Skeletal muscle cell (primary cell): ENCODE measurements around the gene PYGO2.
"Not testable (repeated sequence)": the region's sequence is repeated elsewhere in the genome, so short reads cannot be mapped to it uniquely, and the experiment has no call there.

Source experiments
- DNase-seq: peaks from one replicate; pipeline ENCODE4 v3.0.0-alpha.2; 2010; ENCODE audit warnings: low read depth
- H3K4me3 ChIP-seq: 2 replicates; pipeline ENCODE4 v1.5.1; 2011; ENCODE audit warnings: low read depth, mild to moderate bottlenecking, control low read depth, low read length, moderate library complexity

PYGO2 gene

GRCh38 chr1:154926201-154926600, 35.4 kb downstream of the PYGO2 start:
- no peak for DNase-seq
- no peak overlapping the region for H3K4me3 ChIP-seq

DNA sequence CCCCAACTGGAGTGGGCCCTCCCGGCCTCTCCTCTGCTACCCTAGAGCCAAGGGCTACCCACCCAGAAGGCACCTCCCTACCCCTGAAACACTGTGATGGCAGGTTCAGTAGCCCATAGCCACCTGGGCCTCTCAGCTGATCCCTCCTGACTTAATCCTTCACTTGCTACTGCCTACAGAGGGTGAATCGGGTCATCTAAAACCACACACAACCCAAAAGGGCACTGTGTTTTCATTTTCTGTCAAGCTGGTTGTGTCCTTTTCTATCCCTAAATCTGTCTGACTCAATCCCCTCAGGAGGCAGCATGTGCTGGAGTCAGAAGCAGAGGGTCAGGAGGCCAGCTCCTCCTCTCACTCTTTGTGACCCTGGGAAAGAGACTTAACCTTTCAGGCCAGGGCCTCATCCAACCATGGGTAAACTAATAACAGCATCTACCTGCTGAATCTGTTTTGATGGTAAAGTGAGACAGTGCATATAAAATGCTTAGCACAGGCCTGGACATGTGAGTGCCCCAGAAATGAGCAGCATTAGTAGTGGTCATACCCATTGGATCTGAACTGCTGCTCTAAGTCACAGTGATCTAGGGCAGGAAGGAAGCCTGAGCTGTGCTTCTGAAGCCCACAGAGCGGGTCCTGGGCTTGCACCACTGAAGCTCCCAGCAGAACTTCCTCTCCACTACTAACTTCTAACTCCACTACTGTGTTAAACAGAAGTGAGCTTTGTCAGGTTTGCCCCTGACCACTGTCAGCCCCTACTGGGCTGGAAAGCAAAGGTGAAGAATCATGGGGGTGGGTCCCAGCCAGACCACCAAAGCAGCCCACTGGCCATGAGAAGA, 36.0 kb downstream of the PYGO2 start:
- no peak overlapping the region for H3K4me3 ChIP-seq
- DNase-seq: no peak

DNA sequence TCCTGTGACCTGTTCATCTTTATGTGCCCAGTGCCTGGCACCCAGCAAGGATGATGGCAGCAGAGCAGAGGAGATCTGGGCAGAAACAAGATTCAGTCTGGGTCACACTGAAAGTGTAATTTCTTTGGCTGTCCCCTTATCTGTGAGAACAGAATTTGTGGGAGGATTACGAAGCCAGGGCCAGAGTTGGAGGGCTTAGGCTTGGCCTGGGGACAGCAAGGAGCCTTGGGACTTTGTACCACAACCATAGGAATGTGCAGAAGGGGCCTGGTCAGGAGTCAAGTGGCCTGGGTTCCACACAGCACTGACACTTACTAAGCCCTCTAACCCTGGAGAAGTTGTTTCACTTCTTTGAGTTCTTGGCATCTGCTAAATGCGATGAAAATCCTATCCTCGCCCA, 37.9 kb downstream of the PYGO2 start:
- DNase-seq: no peak
- no peak overlapping the region for H3K4me3 ChIP-seq

GRCh38 chr1:154913273-154913672, 48.3 kb downstream of the PYGO2 start:
- DNase-seq: no peak
- no peak overlapping the region for H3K4me3 ChIP-seq

GRCh38 chr1:154912755-154913154, 48.8 kb downstream of the PYGO2 start:
- no peak overlapping the region for H3K4me3 ChIP-seq
- DNase-seq: no peak

DNA sequence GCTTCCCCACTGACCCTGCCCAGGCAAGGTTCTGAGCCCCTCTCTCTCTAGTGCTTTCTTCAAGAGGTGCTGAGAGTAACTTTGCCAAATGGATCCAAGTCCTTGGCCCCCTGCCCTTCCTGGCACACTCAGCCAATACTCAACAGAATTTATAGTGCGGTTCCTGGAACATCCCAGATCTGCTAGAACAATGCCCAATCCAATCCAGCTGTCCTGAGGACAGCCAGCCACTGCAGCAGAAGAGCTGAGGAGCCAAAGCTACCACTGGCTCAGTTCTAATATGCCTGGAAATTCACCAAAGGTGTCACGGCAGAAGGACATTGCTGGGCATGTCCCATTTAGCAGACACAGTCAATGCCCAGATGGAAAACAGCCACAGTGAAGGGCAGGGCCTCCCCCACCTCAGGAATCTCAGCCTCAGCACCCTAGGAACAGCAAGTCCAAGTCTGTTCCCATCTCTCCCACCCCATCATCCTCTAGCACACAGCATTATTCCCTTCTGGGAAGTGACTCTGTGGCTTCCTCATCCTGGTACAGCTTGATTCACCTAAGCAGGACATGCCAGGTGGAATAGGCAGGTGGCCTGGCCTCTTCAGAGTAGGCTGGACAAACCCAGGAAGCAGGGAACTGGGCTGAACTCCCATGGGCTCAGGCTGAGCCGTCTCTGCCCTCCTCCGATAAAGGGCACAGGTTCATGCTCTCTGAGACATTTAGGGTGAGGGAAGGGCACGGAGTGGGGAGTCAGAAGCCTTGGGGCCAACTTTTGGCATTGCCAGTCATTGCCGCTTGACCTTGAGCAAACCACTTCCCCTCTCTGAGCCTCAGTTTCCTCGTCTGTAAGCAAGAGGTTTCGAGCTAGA, 49.7 kb downstream of the PYGO2 start:
- DNase-seq: no peak
- H3K4me3 ChIP-seq: no peak overlapping the region

DNA sequence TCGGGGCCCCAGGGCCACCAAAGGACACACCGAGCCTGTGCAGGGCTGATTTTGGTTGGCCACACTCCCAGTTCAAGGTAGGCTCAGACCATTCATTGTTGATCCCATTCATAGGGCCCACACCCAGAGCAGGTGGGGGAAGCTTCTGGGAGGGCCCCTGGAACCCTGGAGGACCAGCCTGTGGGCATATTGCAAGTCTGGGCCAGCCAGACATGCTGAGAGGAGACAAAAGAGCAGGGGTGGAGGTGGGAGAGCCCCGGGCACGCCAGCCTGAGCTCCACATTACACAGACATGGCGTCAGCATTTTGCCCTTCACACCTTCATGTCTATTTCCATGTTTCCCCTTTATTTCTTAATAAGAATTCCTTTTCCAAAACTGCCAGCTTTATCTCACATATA, 50.7 kb downstream of the PYGO2 start:
- H3K4me3 ChIP-seq: no peak overlapping the region
- DNase-seq: no peak

GRCh38 chr1:154908937-154909336, 52.6 kb downstream of the PYGO2 start:
- no peak for DNase-seq

DNA sequence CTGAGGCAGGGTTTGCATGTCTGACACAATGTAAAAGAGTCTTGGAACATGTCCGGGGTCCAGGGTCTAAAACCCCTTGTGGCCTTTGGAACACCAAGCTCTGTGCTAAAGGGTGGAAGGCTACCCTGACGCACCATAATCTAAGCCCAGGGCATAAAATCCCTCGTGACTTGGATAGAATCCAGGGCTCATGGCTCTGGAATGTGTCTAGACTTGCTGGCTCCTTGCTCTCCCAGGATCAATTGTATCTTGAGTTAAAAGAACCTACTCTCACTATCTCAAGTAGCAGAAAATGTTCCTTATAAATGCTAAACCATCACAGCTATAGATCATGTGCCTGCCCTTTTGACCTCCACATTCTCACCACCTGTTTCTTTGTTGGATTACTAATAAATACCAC, 53.5 kb downstream of the PYGO2 start:
- H3K4me3 ChIP-seq, DNase-seq: not testable (repeated sequence)

More at GRCh38 chr1:154908937-154909336, 52.6 kb downstream of the PYGO2 start:
- H3K4me3 ChIP-seq: no peak overlapping the region
